GM18507 (cell line): ENCODE data around the gene ACAP3.
"Not testable (repeated sequence)": the region's sequence is repeated elsewhere in the genome, so short reads cannot be mapped to it uniquely, and the experiment has no call there.

Source experiments
- DNase-seq: peaks from one replicate; pipeline ENCODE4 v3.0.0; 2011; ENCODE audit warnings: low read depth; ENCODE audit not compliant: insufficient read length; ENCODE audit errors: extremely low spot score
- FAIRE-seq: peaks from 2 replicates; lab custom pipeline; 2011; peaks lifted over from hg19 to GRCh38; lab: Jason Lieb, UNC

The ACAP3 gene

DNA sequence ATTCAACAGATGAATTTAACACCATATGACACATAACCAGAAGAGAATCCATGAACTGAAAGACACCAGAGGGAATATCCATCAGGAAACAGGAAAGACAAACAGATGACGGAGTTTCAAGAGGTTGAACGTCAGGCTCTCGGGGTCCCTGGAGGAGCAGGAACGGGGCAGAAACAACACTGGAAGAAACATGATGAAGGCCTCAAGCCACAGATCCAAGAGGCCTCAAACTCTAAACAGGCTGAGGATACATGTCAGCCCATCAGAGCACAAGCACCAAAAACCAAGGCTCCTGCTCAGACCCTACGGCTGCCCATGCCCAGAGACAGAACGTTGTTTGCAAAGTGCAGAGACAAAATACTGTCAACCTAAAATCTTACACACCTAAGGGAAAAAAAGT, 9.7 kb upstream of the ACAP3 start:
- no peak for DNase-seq
- FAIRE-seq: no peak

DNA sequence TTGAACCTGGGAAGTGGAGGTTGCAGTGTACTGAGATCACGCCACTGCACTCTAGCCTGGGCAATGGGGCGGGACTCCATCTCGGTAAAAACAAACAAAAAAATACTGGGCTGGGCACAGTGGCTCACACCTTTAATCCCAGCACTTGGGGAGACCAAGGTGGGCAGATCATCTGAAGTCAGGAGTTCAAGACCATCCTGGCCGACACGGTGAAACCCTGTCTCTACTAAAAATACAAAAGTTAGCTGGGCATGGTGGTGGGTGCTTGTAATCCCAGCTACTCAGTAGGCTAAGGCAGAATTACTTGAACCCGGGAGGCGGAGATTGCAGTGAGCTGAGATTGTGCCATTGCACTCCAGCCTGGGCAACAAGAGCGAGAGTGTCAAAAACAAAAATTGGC, 8.5 kb upstream of the ACAP3 start:
- FAIRE-seq, DNase-seq: not testable (repeated sequence)

DNA sequence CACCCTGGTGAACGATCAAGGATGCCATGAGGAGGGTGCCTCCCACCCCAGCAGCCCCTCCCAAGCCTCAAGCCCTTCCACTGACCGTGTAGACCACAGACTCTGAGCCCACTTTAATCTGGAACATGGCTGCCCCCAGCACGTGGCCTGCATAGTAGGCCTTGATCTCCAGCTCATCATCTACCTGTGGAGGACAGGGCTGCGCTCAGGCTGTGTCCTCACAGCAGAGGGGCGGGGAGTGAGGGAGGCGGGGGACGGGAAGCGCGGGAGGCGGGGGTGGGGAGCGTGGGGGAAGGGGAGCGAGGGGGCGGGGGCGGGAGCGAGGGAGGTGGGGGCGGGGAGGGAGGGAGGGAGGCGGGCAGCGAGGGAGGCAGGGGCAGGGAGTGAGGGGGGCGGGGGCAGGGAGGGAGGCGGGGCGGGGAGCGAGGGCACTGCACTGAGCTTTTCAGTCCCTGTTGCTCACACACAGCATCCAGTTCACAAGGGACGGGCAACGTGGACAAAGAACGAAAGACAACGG, 7.8 kb upstream of the ACAP3 start:
- FAIRE-seq (no peak), DNase-seq (no peak)

DNA sequence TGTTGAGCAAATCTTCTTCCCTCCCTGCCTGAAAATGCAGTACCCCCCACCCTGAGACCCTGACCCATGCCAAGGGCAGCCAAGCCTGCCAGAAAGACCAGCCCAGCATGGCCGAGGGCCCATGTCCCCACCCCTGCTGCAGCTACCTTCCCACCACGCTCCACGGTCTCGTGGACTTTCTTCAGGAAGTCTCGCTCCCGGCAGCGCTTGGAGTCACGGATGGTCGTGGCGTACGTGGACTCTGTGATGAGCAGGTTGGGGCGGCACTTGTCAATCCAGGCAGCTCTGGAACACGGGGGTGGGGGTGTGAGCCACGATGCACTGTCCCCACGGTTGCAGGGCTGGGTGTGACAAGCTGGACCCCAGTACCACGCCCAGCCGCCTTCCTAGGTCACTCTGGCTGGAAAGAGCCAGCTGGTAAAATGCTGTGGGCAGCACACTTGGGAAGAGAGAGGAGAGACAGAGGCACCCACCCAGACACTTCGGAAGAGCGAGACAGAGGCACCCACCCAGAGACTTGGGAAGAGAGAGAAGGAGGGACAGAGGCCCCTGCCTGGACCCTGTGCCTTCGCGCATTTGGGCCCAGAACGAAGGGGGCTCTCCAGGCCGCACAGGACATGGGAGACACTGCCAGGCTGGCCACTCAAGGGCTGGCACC, 7.1 kb upstream of the ACAP3 start:
- DNase-seq (no peak), FAIRE-seq (no peak)

DNA sequence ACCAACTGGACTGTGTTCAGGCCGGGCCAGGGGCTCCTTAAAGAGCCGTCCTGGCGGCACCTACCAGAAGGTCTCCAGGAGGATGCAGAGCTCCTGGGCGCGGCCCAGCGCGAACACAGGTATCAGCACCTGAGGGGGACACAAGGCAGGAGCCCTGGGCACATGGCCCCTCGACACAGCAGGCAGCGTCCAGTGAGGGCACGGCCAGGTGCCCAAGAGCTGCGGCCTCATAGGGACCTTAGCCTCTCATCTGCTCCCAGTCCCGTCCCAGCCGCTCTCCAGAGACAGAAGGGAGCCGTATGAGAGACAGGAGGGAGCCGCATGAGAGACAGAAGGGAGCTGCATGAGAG, 6.5 kb upstream of the ACAP3 start:
- DNase-seq: no peak
- no peak for FAIRE-seq

DNA sequence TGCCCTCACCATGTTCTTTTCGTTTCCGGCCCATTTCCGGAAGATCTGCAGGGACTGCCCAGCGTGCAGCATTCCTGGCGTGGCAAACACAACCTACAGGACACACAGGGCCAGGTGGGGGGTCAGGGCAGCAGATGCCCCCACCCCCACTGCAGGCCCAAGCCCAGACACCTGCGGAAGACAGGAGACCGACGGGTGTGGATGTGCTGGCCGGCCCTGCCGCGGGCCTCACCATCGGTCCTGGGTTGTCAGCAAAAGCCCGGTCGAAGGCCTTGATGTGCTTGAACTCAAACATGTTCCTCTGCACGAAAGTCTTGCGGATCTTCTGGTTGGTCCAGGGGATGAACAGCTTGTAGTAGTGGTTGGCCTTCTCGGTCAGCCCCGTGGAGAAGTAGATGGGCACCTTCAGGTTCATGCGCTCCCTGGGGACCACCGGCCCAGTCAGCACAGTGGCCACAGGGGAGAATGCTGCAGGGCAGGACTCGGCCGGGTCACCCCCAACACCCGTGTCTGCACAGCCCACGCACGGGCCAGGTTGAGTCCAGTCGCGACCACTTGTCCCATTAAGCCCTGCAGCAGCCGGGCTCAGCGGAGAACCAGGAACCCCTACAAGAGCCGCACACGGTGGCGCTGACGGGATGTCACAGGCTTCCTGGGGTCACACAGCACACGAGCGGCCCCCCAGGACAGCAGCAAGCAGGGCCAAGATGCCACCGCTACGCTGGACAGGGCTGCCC, 5.9 kb upstream of the ACAP3 start:
- DNase-seq (no peak), FAIRE-seq (no peak)

DNA sequence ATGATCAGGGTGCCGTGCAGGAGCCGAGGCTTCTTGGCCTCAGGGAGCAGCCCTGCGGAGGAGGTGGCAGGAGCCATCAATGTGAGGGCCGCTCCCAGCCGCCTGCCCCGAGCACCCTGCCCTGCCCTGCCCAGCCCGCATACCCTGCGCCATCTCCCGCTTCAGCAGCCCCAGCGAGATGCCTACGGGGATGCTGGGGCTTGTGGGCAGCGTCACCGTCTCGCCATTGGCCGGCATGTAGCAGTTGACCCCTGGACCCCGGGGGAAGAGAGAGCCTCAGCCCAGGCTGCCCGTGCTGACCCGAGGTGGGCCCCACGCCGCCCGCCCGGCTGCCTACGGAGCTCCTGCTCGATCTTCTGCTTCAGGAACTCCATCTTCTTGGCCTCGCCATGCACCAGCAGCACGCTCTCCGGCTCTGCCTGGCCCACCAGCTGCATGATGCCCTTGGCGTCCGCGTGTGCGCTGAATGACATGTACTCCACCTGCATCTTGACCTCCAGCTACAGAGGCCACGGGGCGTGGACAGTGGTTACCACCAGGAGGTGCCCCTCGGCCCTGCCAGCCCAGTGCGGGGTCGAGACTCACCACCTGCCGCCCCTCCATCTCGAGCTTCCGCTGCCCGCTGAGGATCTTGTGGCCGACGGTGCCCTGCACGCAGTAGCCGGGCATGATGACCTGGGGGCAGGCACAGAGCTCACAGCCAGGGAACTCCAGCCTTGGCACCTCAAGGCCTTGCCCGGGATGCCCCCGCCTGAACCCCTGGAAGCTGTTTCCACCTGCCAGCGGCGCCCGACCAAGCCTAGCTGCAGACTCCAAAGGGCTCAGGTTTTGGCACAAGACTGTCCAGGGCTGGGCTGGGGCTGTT, 5.0 kb upstream of the ACAP3 start:
- FAIRE-seq (no peak), DNase-seq (no peak)

DNA sequence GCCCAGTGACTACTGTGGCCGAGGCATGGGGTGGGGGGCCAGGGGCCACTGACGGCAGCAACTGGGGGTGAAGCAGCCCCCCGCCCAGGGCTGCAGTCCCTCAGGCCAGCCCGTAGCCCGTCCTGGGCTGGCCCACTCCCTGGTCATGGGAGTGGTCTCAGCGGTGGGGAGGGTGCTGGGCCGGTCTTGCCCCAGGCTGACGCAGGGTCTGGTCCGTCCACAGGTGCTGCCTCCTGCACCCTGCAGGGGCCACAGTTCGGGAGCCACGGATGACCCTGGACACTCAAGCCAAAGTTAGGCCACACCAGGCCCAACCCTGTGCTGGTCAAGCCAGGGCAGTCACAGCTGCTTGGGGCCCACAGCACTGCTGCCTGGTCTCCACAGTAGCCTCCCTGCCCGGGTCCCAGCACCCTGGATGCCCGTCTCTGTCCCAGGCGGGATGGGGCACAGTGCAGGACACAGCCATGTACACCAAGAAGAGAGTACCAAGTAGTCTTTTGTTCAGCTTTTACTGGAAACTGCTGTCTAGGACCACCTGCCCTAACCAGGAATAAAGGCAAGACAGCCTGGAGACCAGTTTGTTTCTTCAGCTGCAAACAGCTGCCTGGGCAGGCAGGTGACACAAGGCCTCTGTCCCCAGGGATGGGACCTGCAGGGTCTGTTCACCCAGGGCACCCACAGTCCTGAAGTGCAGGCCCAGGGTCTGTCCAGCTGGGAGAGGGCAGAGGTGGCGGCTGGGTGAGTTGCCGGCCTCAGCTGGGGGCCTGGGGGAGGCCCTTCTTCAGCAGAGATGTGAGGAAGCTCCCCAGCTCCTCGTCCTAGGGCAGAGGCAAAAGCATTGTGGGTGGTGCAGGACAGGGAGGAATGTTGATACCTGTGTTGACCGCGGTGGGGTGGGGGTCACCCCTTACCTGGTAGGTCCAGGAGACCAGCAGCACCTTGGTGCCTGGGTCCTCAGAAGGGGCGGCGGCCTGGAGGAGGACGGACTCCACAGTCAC, 3.7 kb upstream of the ACAP3 start:
- DNase-seq: no peak
- no peak for FAIRE-seq

DNA sequence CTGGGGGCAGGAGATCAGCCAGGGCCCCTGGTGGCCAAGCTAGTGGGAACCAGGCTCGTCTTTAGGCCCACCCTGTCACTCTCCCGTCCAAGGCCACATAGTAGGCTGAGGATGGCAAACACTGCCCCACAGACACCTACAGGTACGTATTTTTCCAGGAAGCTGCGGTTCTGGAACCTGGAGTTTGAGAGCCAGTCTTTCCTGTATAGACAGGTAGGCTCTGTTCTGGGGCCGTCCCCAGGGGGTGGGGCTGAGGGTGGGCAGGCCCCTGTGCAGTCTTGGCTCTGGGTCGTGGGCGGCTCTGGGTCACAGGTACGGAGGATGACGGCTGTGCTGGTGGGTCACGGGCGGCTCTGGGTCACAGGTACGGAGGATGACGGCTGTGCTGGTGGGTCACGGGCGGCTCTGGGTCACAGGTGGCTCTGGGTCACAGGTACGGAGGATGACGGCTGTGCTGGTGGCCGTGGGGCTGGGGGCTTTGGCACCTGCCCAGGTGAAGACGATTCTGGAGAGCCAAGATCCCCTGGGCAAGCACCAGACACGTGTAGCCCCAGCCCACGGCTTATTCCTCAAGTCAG, 2.8 kb upstream of the ACAP3 start:
- FAIRE-seq: no peak
- no peak for DNase-seq

DNA sequence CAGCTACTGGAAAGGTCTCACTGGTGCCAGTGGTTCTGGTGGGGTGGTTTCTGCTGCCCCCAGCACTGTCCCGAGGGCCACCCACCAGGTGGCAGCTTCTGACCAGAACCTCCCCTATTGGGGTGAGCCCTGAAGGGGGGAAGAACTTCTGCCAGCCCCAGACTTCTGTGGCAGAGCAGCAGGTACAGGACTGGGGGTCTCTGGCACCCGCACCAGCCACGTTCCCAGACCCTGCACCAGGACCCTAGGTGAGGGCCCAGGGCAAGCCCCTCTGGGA, 2.3 kb upstream of the ACAP3 start:
- no peak for FAIRE-seq
- no peak for DNase-seq

DNA sequence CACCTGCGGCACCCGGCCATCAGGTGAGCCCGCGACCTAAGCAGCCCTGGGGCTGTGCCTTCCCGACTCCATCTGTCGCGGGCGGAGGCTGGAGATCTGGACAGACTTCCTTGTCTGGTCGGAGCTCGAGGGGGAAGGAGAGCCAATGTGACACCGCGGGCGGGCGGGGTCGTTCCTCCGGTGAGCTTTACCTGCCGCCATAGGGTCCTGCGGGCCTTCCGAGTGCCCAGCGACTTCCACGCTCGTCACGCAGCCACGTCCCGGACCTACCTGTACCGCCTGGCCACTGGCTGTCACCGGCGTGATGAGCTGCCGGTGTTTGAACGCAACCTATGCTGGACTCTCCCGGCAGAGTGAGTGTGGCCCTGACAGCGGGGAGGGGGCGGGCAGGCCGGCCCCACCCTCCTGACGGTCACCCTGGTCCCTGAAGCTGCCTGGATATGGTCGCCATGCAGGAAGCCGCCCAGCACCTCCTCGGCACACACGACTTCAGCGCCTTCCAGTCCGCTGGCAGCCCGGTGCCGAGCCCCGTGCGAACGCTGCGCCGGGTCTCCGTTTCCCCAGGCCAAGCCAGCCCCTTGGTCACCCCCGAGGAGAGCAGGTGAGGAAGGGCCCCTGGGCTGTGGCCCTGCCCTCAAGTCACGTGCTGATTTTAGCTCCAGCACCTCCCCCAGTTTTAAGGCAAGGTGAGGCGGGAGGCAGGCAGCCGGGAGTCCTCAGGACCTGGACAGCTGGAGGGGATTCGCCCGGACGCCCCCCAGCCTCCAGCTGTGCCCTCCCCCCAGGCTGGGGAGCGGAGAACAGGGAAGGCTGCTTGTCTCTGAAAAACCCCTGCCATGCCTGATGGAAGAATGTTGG, 1.8 kb upstream of the ACAP3 start:
- no peak for FAIRE-seq
- DNase-seq: no peak

DNA sequence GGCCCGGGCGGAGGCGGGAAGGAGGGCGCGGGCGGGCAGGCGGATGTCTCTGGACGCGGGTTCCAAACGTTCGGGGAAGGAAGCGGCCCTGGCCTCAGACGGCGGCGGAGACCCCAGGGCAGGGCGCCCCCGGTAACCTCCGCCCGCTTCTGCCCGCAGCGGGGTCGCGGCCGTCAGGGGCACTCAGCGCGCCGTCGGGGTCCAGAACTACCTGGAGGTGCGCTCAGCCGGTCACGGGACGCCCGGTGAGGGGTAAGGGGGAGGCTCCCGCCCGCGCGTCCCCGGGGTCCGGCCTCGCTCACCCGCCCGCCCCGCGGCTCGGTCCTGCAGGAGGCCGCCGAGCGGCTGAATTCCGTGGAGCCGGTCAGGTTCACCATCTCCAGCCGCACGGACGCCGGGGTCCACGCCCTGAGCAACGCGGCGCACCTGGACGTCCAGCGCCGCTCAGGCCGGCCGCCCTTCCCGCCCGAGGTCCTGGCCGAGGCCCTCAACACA, 1.1 kb upstream of the ACAP3 start:
- FAIRE-seq: no peak
- no peak for DNase-seq

DNA sequence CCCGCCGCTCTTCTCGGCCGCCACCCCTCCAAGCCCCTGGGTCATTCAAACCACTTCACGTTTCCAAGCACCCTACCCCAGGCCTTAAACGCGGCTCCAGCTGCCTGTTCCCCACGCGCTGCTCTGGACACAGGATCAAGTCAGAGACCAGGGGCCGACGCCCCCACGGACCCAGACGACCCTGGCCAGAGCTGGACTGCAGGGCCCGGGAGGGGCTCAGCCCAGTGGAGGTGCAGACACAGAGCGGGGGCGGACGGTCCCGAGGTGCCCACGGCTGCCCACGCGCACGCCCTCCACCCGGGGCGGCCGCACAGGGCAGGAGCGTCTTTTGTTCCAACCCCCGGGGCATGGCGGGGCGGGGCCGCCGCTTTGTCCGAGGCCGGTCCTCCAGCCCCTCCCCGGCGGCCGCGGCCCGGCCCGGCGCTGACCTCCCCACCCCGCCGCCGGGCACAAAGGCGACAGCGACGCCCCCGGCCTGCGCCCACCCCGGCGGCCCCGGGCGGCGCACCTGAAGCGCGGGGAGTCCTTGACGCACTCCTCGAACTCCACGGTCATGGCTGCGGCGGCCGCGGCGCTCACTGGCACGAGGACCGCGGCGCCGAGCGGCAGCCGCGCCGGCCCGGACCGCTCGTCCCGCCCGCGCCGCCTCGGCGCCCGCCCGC, 338 bp downstream of the ACAP3 start:
- DNase-seq: no peak

DNA sequence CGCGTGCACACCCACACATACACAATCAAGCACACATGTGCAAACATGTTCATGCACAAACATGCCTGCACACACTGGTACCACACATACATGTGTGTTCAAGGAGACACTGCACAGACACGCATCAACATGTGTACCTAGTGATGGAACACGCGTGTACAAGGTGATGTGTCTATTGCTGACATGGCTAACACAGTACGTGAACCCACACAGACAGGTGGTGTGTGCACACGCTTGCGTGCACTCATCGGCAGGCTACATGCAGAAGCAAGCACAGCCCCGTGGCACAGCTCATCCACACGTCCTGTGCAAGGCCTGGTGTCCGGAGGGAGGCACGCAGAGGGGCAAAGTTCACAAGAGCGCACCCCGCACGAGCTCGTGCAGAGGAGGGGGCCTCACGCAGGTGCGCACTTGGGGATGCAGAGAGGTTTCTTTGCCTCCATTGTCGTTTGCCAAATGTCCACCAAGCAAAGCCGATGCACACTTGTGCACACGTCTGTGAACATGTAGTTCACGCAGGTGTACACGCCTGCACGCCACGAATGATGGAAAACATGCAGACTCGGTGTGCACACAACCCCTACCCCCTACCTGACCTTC, 969 bp downstream of the ACAP3 start:
- no peak for FAIRE-seq
- no peak for DNase-seq

More for the DNA sequence above, 338 bp downstream of the ACAP3 start:
- FAIRE-seq: no peak

DNA sequence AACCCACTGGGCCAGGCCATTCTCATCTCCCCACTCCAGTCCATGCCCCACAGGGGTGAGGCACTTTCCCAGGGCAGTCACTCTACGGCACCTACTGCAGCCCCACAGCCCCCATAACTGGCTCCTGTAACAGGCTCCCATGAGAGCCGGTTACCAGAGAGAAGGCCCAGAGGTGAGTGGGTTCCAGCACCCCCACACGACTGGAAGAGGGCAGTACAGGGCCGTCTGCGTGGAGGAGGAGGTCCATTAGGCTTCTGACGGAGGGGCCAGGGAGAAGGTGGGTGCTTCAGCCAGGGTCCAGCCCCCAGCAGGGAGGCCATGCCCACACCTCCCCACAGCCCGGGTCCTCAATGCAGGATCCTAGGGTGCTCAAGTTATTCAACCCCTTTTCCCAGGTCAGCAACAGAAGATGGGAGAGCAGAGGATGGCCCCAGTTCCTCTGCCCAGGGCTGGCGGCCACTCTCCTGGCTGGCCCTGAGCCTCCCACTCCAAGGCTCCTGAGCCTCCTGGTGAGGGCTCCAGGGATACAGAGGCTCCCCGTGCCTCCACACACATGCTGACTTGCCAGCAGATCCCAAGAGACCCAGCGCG, 1.6 kb downstream of the ACAP3 start:
- FAIRE-seq (no peak), DNase-seq (no peak)

DNA sequence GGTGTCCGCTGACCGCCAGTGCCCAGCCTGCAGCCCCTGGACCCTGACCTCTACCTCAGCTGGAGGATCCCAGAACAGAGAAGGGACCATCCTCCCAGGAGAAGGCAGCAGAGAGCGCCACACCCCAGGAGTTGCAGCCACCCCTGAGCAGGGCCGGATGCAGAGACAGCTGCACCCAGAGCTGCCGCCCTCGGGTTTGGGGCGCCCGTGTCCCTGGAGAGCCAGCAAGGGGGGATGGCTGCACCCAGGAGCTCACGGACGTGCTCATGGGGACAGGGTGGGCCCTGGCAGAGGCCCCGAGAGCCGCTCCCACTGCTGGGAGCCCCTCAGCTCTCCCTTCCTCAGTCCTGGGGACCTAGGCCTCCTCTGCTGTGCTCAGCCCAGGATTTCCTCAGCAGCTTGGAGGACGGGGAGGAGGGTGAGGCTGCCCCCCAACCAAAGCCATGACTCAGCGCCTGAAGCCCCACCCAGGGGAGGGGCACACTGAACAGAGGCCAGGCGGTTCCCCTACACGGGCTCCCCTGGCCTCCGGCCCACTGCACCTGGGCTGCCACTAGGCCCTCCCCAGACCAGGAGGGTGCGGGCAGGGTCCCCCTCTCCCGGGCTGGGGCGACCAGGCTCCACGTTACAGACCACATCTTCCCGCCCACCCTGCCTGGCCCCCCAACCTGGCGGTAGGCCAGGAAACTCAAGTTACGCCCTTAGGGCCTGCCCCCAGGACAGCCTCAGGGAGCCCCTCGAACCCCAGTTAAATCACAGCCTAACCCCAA, 2.2 kb downstream of the ACAP3 start:
- DNase-seq (no peak), FAIRE-seq (peak; percentile 68)
